ENCODE results near the gene PHETA1. TPM values are rescaled to one million over a fixed set of nuclear protein-coding genes. Genes with fewer than 3 reads are reported as not detected.

PHETA1 gene
- total and polyA plus RNA-seq, 2 of the 13 experiments (the other 11 are each of a cell fraction or from before 2014, with no cell fraction given): 11.3 to 20.8 TPM

- Histone ChIP-seq H3K9me3 (ENCODE audit: low read length) (no peaks in the 10 kb centered on the region), H2AFZ (ENCODE audit: low read length) (no peak overlapping the region), H4K20me1 (ENCODE audit: insufficient read depth, low read length) (no peaks in the 10 kb centered on the region), H3K9ac (ENCODE audit: insufficient read depth, low read depth, low read length) (no peak overlapping the region), H3K4me3 (replicated peaks in 1 of 3; ENCODE audit: insufficient read depth in 1 of 3, low read depth in 2 of 3, low read length in 3 of 3) (no peak overlapping the region), H3K36me3 (replicated peaks in 1 of 2; ENCODE audit: control insufficient read depth in 1 of 2, insufficient read depth in 2 of 2, low read length in 2 of 2) (no peaks in the 10 kb centered on the region), H3K27ac (ENCODE audit: extremely low read length, insufficient read depth, low read length) (no peak overlapping the region), H3K27me3 (ENCODE audit: control insufficient read depth in 1 of 2, insufficient read depth in 2 of 2, low read length in 2 of 2) (peaks cover 0 to 11% of the 10 kb centered on the region in 2 experiments; a peak in 3 of 5 replicates), H3K4me2 (ENCODE audit: low read depth, low read length) (no peak overlapping the region), H3K4me1 (ENCODE audit: insufficient read depth, low read length) (no peaks in the 10 kb centered on the region), H3K79me2 (ENCODE audit: insufficient read depth, low read length) (no peaks in the 10 kb centered on the region)
- no TSS peak for BruUV-seq (replicated peaks)
- in situ Hi-C loops (cut with HindIII; ENCODE audit: extremely low pct_ligation_motif_present, low pct_unique_long_range_greater_than_20kb) (loop anchor here (10.0 kb wide), 1 partner anchor 380 kb away; no protein-coding TSS in a partner anchor), intact Hi-C loops (cut with micrococcal nuclease; ENCODE audit: unreplicated experiment) (loop anchor here (5.0 kb wide), 1 partner anchor 378 kb away; no protein-coding TSS in a partner anchor)
- 22% methylated on average over 7 of the region's 7 CpGs for WGBS (ENCODE audit: low lambda C conversion rate)
- no peak for ATAC-seq
- CTCF ChIA-PET (ENCODE audit: low intra/inter-chr PET ratio, low total read pairs): no interaction called here
- POLR2A ChIA-PET: no interaction called here
- FAIRE-seq: no peak
- DNase-seq (ENCODE audit: low spot score): no peak
- no peak for TF ChIP-seq JARID2 (CRISPR knock-in tag; IDR thresholded peaks at IDR 0.05; ENCODE audit: insufficient replicate concordance)
- no peak for TF ChIP-seq NPAS2 (CRISPR knock-in tag; IDR thresholded peaks at IDR 0.05; ENCODE audit: borderline replicate concordance)
- TF ChIP-seq, protein P1, sequence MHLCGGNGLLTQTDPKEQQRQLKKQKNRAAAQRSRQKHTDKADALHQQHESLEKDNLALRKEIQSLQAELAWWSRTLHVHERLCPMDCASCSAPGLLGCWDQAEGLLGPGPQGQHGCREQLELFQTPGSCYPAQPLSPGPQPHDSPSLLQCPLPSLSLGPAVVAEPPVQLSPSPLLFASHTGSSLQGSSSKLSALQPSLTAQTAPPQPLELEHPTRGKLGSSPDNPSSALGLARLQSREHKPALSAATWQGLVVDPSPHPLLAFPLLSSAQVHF (CRISPR knock-in tag; IDR thresholded peaks at IDR 0.05): no peak
- TF ChIP-seq ZNF576 (CRISPR knock-in tag; IDR thresholded peaks at IDR 0.05): no peak
- TF ChIP-seq SRSF4 (IDR thresholded peaks at IDR 0.05; ENCODE audit: low read depth, low read length, poor library complexity, severe bottlenecking): no peak
- TF ChIP-seq U2AF2 (IDR thresholded peaks at IDR 0.05; ENCODE audit: low read depth, low read length): no peak
- TF ChIP-seq HIC2 (CRISPR knock-in tag; IDR thresholded peaks at IDR 0.05; ENCODE audit: low read depth): no peak
- TF ChIP-seq NFKBIZ (CRISPR knock-in tag; IDR thresholded peaks at IDR 0.05): no peak
- TF ChIP-seq, protein P2, sequence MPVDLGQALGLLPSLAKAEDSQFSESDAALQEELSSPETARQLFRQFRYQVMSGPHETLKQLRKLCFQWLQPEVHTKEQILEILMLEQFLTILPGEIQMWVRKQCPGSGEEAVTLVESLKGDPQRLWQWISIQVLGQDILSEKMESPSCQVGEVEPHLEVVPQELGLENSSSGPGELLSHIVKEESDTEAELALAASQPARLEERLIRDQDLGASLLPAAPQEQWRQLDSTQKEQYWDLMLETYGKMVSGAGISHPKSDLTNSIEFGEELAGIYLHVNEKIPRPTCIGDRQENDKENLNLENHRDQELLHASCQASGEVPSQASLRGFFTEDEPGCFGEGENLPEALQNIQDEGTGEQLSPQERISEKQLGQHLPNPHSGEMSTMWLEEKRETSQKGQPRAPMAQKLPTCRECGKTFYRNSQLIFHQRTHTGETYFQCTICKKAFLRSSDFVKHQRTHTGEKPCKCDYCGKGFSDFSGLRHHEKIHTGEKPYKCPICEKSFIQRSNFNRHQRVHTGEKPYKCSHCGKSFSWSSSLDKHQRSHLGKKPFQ (CRISPR knock-in tag; IDR thresholded peaks at IDR 0.05; ENCODE audit: insufficient replicate concordance): no peak
- TF ChIP-seq FOXO4 (CRISPR knock-in tag; conservative IDR thresholded peaks at IDR 0.05): no peak
- no peak for TF ChIP-seq NCOA2 (CRISPR knock-in tag; IDR thresholded peaks at IDR 0.05)
- no peak for TF ChIP-seq POLR2AphosphoS2 (IDR thresholded peaks at IDR 0.05; ENCODE audit: low read depth, low read length)
Measured at GRCh38 chr12:111314953-111315539, 53.8 kb downstream of the PHETA1 start.
